Neural progenitor cell (in vitro differentiated cells): ENCODE measurements around the gene PTPRN2. TPM values are rescaled to one million over a fixed set of nuclear protein-coding genes. Genes with fewer than 3 reads are reported as not detected.

Source experiments
- DNase-seq: peaks from one replicate; pipeline ENCODE4 v3.0.0-alpha.2; 2016; ENCODE audit warnings: low spot score
- H2AFZ ChIP-seq: fragments of 200-600 bp; sonication (generic); replicated peaks from 2 replicates; pipeline ENCODE4 v1.6.1; 2016; ENCODE audit warnings: antibody characterized with exemption
- H3F3A ChIP-seq: fragments of 200-600 bp; sonication (generic); 2 replicates; pipeline ENCODE4 v1.6.1; 2016; ENCODE audit warnings: antibody characterized with exemption, low read depth
- H3K27ac ChIP-seq: fragments of 200-600 bp; sonication (generic); 2 replicates; pipeline ENCODE4 v1.5.1; 2016; ENCODE audit warnings: mild to moderate bottlenecking
- H3K27me3 ChIP-seq: fragments of 200-600 bp; sonication (generic); 2 replicates; pipeline ENCODE4 v1.6.1; 2016; ENCODE audit warnings: mild to moderate bottlenecking, moderate library complexity
- H3K36me3 ChIP-seq: fragments of 200-600 bp; sonication (generic); 2 replicates; pipeline ENCODE4 v1.5.1; 2016
- H3K4me1 ChIP-seq: fragments of 200-600 bp; sonication (generic); 2 replicates; pipeline ENCODE4 v1.6.1; 2016; ENCODE audit warnings: mixed run types
- H3K4me2 ChIP-seq: fragments of 200-600 bp; sonication (generic); 2 replicates; pipeline ENCODE4 v1.6.1; 2016
- H3K4me3 ChIP-seq: fragments of 200-600 bp; sonication (generic); 2 replicates; pipeline ENCODE4 v1.5.1; 2016
- H3K79me2 ChIP-seq: fragments of 200-600 bp; sonication (generic); 2 replicates; pipeline ENCODE4 v1.6.1; 2016; ENCODE audit warnings: low read depth
- H3K9ac ChIP-seq: fragments of 200-600 bp; sonication (generic); 2 replicates; pipeline ENCODE4 v1.6.1; 2016
- H3K9me3 ChIP-seq: fragments of 200-600 bp; sonication (generic); 2 replicates; pipeline ENCODE4 v1.5.1; 2016; ENCODE audit warnings: low read depth
- H4K20me1 ChIP-seq: fragments of 200-600 bp; sonication (generic); 2 replicates; pipeline ENCODE4 v1.6.1; 2016; ENCODE audit warnings: low read depth
- H3K27ac Mint-ChIP-seq: 3 replicates; pipeline ENCODE4 v1.8.0; 2021; ENCODE audit warnings: mixed read lengths
- H3K27me3 Mint-ChIP-seq: 2 replicates; pipeline ENCODE4 v1.8.0; 2022; ENCODE audit warnings: low read depth, mild to moderate bottlenecking, inconsistent platforms, moderate library complexity, mixed read lengths; ENCODE audit not compliant: insufficient read depth
- H3K36me3 Mint-ChIP-seq: 3 replicates; pipeline ENCODE4 v1.8.0; 2021; ENCODE audit warnings: mixed read lengths
- H3K4me1 Mint-ChIP-seq: 3 replicates; pipeline ENCODE4 v1.8.0; 2021; ENCODE audit warnings: mixed read lengths
- H3K4me3 Mint-ChIP-seq: 3 replicates; pipeline ENCODE4 v1.8.0; 2021; ENCODE audit warnings: mild to moderate bottlenecking, moderate library complexity, mixed read lengths
- H3K9me3 Mint-ChIP-seq: 3 replicates; pipeline ENCODE4 v1.8.0; 2020; ENCODE audit warnings: mixed read lengths
- EZH2 ChIP-seq: fragments of 200-600 bp; sonication (generic); IDR thresholded peaks from 2 replicates; pipeline ENCODE4 v1.6.1; 2017; ENCODE audit warnings: antibody characterized with exemption, mild to moderate bottlenecking, moderate library complexity
- EZH2phosphoT487 ChIP-seq: fragments of 200-600 bp; sonication (generic); IDR thresholded peaks from 2 replicates; pipeline ENCODE4 v1.6.1; 2017; ENCODE audit warnings: antibody characterized with exemption
- total RNA-seq: library from RNA; depleted of rRNA; stranded (reverse); fragments of >200 nt; gene quantifications from 2 replicates; pipeline ENCODE4 v1.2.3, GENCODE V29; 2015; ENCODE audit warnings: low replicate concordance
- TF ChIP-seq, protein P1 (sequence below): fragments of 200-600 bp; sonication (generic); IDR thresholded peaks from 2 replicates; pipeline ENCODE4 v1.5.1; 2017; ENCODE audit warnings: antibody characterized with exemption, mild to moderate bottlenecking

The PTPRN2 gene
- total RNA-seq, 1 donor from 2014 or later, result 3.0 TPM

DNA sequence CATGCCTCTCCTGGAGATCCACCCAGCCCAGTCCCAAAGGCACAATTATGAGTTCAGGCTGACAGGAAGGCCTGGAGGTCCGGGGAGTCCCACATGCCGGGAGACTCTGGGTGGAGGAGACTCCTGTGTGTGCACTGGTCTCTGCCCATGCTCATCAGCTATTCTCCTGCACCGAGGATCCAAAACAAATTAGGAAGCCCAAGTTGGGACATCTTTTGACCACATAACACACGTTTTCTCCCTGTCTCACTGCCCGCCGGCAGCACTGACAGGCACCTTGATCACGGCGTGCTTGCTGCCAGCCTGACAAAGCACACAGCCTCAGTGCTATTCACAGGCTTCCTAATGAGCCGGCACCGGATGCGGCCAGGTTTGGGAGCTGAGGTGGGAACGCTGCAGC, 412.7 kb downstream of the PTPRN2 start:
- Histone ChIP-seq H3K4me2 (no peak overlapping the region), H3K9ac (no peak overlapping the region), H3K79me2 (no peaks in the 10 kb centered on the region), H3K36me3 (no peaks in the 10 kb centered on the region), H4K20me1 (no peaks in the 10 kb centered on the region), H3K4me1 (no peaks in the 10 kb centered on the region), H2AFZ (no peak overlapping the region), H3F3A (no peaks in the 10 kb centered on the region), H3K9me3 (no peaks in the 10 kb centered on the region), H3K4me3 (no peak overlapping the region), H3K27ac (no peak overlapping the region), H3K27me3 (no peaks in the 10 kb centered on the region)
- no peak overlapping the region for H3K27ac Mint-ChIP-seq
- no peaks in the 10 kb centered on the region for H3K4me1 Mint-ChIP-seq
- peaks cover 12% of the 10 kb centered on the region for H3K36me3 Mint-ChIP-seq
- TF ChIP-seq EZH2 (no peak), EZH2phosphoT487 (no peak)
- TF ChIP-seq, protein P1, sequence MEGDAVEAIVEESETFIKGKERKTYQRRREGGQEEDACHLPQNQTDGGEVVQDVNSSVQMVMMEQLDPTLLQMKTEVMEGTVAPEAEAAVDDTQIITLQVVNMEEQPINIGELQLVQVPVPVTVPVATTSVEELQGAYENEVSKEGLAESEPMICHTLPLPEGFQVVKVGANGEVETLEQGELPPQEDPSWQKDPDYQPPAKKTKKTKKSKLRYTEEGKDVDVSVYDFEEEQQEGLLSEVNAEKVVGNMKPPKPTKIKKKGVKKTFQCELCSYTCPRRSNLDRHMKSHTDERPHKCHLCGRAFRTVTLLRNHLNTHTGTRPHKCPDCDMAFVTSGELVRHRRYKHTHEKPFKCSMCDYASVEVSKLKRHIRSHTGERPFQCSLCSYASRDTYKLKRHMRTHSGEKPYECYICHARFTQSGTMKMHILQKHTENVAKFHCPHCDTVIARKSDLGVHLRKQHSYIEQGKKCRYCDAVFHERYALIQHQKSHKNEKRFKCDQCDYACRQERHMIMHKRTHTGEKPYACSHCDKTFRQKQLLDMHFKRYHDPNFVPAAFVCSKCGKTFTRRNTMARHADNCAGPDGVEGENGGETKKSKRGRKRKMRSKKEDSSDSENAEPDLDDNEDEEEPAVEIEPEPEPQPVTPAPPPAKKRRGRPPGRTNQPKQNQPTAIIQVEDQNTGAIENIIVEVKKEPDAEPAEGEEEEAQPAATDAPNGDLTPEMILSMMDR, result no peak
- H3K4me3 Mint-ChIP-seq, result no peak overlapping the region
- no peak for DNase-seq
- H3K9me3 Mint-ChIP-seq, result peaks cover 29% of the 10 kb centered on the region
- H3K27me3 Mint-ChIP-seq, result peaks cover 7% of the 10 kb centered on the region

DNA sequence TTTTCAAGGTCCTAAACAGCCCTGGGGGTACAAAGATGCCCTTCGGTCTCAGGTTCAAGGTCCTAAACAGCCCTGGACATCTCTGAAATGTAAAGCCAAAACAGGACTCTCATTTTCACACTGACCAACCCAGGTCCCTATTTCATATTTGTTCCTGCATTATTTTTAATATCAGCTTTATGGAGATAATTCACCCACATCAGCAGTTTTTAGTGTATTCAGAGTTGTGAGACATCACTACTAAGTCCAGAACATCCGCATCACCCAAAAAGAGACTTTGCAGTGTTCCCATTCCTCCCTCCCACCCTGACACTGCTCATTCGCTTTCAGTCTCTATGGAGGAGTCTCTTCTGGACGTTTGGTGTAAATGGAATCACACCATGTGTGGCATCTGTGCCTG, 420.2 kb downstream of the PTPRN2 start:
- Mint-ChIP-seq H3K4me1 (no peaks in the 10 kb centered on the region), H3K9me3 (peaks cover 14% of the 10 kb centered on the region), H3K4me3 (no peak overlapping the region), H3K27ac (no peak overlapping the region), H3K27me3 (peaks cover 4% of the 10 kb centered on the region), H3K36me3 (peaks cover 4% of the 10 kb centered on the region)
- no peaks in the 10 kb centered on the region for H3K9me3 ChIP-seq
- TF ChIP-seq EZH2phosphoT487 (no peak), EZH2 (no peak)
- TF ChIP-seq, protein P1, result no peak
- no peaks in the 10 kb centered on the region for H4K20me1 ChIP-seq
- no peaks in the 10 kb centered on the region for H3F3A ChIP-seq
- H3K4me1 ChIP-seq, result no peaks in the 10 kb centered on the region
- H3K79me2 ChIP-seq, result no peaks in the 10 kb centered on the region
- no peak overlapping the region for H3K9ac ChIP-seq
- no peak overlapping the region for H2AFZ ChIP-seq
- no peaks in the 10 kb centered on the region for H3K36me3 ChIP-seq
- H3K27ac ChIP-seq, result no peak overlapping the region
- no peak for DNase-seq
- no peak overlapping the region for H3K4me2 ChIP-seq
- no peaks in the 10 kb centered on the region for H3K27me3 ChIP-seq
- H3K4me3 ChIP-seq, result no peak overlapping the region

DNA sequence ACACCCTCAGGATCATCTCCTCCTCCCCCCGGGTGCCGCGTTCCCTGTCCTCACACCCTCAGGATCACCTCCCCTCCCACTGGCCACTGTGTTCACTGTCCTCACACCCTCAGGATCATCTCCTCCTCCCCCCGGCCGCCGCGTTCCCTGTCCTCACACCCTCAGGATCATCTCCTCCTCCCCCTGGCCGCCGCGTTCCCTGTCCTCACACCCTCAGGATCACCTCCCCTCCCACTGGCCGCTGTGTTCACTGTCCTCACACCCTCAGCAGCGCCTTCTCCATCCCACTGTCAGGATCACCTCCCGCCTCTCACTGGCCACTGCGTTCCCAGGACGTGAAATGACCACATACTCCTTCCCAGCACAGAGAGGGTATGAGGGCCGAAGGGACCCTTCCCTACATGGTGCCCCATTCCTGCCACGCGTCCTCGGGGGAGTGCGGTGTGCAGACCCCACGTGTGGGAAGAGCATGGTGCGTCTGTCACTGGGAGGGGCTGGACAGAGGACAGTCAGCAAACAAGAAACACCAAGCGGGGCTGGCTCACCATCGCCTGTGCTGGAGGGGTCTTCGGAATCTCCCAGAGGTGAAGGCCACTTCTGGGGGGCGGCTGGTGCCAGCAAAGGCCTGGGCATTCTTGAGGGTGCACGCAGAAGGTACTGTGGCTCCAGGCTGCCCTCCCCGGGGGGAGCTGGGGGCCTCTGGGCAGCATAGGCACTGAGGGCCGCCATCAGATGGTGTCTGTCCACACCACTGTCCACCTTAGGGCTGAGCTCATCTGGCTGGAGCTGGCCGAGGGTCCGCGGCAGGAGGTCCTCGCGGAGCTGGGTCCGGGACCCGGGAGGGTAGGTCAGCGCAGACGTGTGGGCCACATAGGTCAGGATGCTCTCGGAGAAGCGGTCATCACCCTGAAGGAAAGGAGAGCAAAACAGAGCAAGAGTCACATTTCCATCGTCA, 421.0 kb downstream of the PTPRN2 start:
- no peak overlapping the region for H3K4me3 ChIP-seq
- DNase-seq, result no peak
- H3K4me2 ChIP-seq, result no peak overlapping the region
- H3K9ac ChIP-seq, result no peak overlapping the region
- no peaks in the 10 kb centered on the region for H3K4me1 ChIP-seq
- H3K27me3 ChIP-seq, result no peaks in the 10 kb centered on the region
- peaks cover 4% of the 10 kb centered on the region for H3K27me3 Mint-ChIP-seq
- no peaks in the 10 kb centered on the region for H4K20me1 ChIP-seq
- no peak for TF ChIP-seq EZH2
- TF ChIP-seq, protein P1, result no peak
- TF ChIP-seq EZH2phosphoT487, result no peak
- no peaks in the 10 kb centered on the region for H3K4me1 Mint-ChIP-seq
- H3K36me3 ChIP-seq, result no peaks in the 10 kb centered on the region
- no peaks in the 10 kb centered on the region for H3K79me2 ChIP-seq
- peaks cover 4% of the 10 kb centered on the region for H3K36me3 Mint-ChIP-seq
- no peak overlapping the region for H3K4me3 Mint-ChIP-seq
- H3K27ac Mint-ChIP-seq, result no peak overlapping the region
- H3K27ac ChIP-seq, result no peak overlapping the region
- H3F3A ChIP-seq, result no peaks in the 10 kb centered on the region
- no peak overlapping the region for H2AFZ ChIP-seq
- H3K9me3 ChIP-seq, result no peaks in the 10 kb centered on the region
- peaks cover 12% of the 10 kb centered on the region for H3K9me3 Mint-ChIP-seq
